Caco-2 (cell line): ENCODE measurements around the gene RBM18. TPM values are rescaled to one million over a fixed set of nuclear protein-coding genes. Genes with fewer than 3 reads are reported as not detected.

ENCODE experiments used
- BruUV-seq: library from RNA; stranded (reverse); fragments of 400-500 nt; replicated peaks from 2 replicates; lab custom pipeline; 2021; lab: Mats Ljungman, UMichigan
- CTCF ChIA-PET: fragments of 300-600 bp; sonication (Branson Sonifier 250); formaldehyde crosslinking; loops from one replicate; lab custom pipeline; 2022; ENCODE audit warnings: antibody characterized with exemption; lab: Charles Lee
- POLR2A ChIA-PET: fragments of 300-600 bp; sonication (Branson Sonifier 250); formaldehyde crosslinking; loops from one replicate; lab custom pipeline; 2022; ENCODE audit warnings: antibody characterized with exemption; lab: Charles Lee
- DNase-seq, 2 experiments: peaks; one replicate each; pipeline versions ENCODE4 v3.0.0 to v3.0.0-alpha.2; 2020 to 2022
- H3K27me3 ChIP-seq: replicated peaks from 2 replicates; pipeline ENCODE4 v1.6.0; 2011; ENCODE audit warnings: low read length; ENCODE audit not compliant: control insufficient read depth, insufficient read depth
- H3K36me3 ChIP-seq: 2 replicates; pipeline ENCODE4 v1.5.1; 2011; ENCODE audit warnings: low read length; ENCODE audit not compliant: control insufficient read depth, insufficient read depth
- H3K4me1 ChIP-seq: fragments of 250-450 bp; sonication (Bioruptor Pico); 2 replicates; pipeline ENCODE4 v1.5.1; 2020; ENCODE audit warnings: mild to moderate bottlenecking
- H3K4me3 ChIP-seq: 2 replicates; pipeline ENCODE4 v1.5.1; 2011; ENCODE audit warnings: low read depth, mild to moderate bottlenecking, control low read depth, low read length
- H3K9me3 ChIP-seq: fragments of 250-450 bp; sonication (Bioruptor Pico); 2 replicates; pipeline ENCODE4 v1.5.1; 2020; ENCODE audit warnings: mild to moderate bottlenecking, moderate library complexity
- H3K27ac Mint-ChIP-seq: one replicate; pipeline ENCODE4 v1.8.0; 2022; ENCODE audit warnings: mixed read lengths; ENCODE audit not compliant: unreplicated experiment
- H3K27me3 Mint-ChIP-seq: one replicate; pipeline ENCODE4 v1.8.0; 2022; ENCODE audit warnings: mixed read lengths; ENCODE audit not compliant: insufficient read depth, unreplicated experiment
- H3K36me3 Mint-ChIP-seq: one replicate; pipeline ENCODE4 v1.8.0; 2022; ENCODE audit warnings: mild to moderate bottlenecking, mixed read lengths; ENCODE audit not compliant: insufficient read depth, unreplicated experiment
- H3K4me1 Mint-ChIP-seq: one replicate; pipeline ENCODE4 v1.8.0; 2022; ENCODE audit warnings: low read depth, mixed read lengths; ENCODE audit not compliant: unreplicated experiment
- H3K4me3 Mint-ChIP-seq: one replicate; pipeline ENCODE4 v1.8.0; 2022; ENCODE audit warnings: mild to moderate bottlenecking, moderate library complexity, mixed read lengths; ENCODE audit not compliant: unreplicated experiment
- H3K9me3 Mint-ChIP-seq: one replicate; pipeline ENCODE4 v1.8.0; 2022; ENCODE audit warnings: mixed read lengths; ENCODE audit not compliant: unreplicated experiment
- CTCF ChIP-seq, 2 experiments: fragments of 200-600 bp in 1 of 2; IDR thresholded peaks; 1 replicate in 1 of 2; 2 replicates in 1 of 2; pipeline versions ENCODE4 v1.5.1 to v1.8.0; 2011 to 2022; ENCODE audit warnings: antibody characterized with exemption in 1 of 2, control low read depth in 1 of 2, inconsistent platforms in 1 of 2, low read depth in 1 of 2, low read length in 1 of 2, mild to moderate bottlenecking in 1 of 2, moderate library complexity in 1 of 2; ENCODE audit not compliant: insufficient read depth in 1 of 2, severe bottlenecking in 1 of 2, unreplicated experiment in 1 of 2
- intact Hi-C: fragments of 100-400 bp; cut with micrococcal nuclease; formaldehyde crosslinking; loops from one replicate; pipeline ENCODE4 v1.10.0; 2022; ENCODE audit not compliant: unreplicated experiment
- total RNA-seq: library from RNA; stranded (reverse); gene quantifications from 2 replicates; pipeline ENCODE4 v1.2.3, GENCODE V29; 2022

The RBM18 gene
- total RNA-seq, 1 experiment from 2014 or later = 20.6 TPM

GRCh38 chr9:122225312-122226141 is 39.1 kb downstream of the RBM18 start:
- intact Hi-C loops = no loop called here
- ChIA-PET CTCF (no interaction called here), POLR2A (no interaction called here)
- Histone ChIP-seq H3K4me3 (no peak overlapping the region), H3K27me3 (peaks cover 1% of the 10 kb centered on the region; the same call in 1 of the 2 replicates), H3K9me3 (no peaks in the 10 kb centered on the region), H3K36me3 (no peaks in the 10 kb centered on the region), H3K4me1 (no peaks in the 10 kb centered on the region)
- no peak for DNase-seq
- Mint-ChIP-seq H3K4me3 (no peak overlapping the region), H3K27me3 (peaks cover 5% of the 10 kb centered on the region), H3K36me3 (no peaks in the 10 kb centered on the region), H3K9me3 (no peaks in the 10 kb centered on the region), H3K4me1 (no peaks in the 10 kb centered on the region), H3K27ac (no peak overlapping the region)
- no TSS peak for BruUV-seq
- no peak for TF ChIP-seq CTCF (IDR thresholded peaks at IDR 0.05; ENCODE audit: insufficient read depth in 1 of 2, low read depth in 1 of 2, low read length in 1 of 2, severe bottlenecking in 1 of 2, unreplicated experiment in 1 of 2)

GRCh38 chr9:122223435-122223834 is 41.2 kb downstream of the RBM18 start:
- no peaks in the 10 kb centered on the region for H3K4me1 Mint-ChIP-seq
- Histone ChIP-seq H3K27me3 (no peaks in the 10 kb centered on the region), H3K36me3 (no peaks in the 10 kb centered on the region), H3K4me1 (no peaks in the 10 kb centered on the region), H3K4me3 (no peak overlapping the region), H3K9me3 (no peaks in the 10 kb centered on the region)
- intact Hi-C loops = no loop called here
- no TSS peak for BruUV-seq
- H3K27ac Mint-ChIP-seq = no peak overlapping the region
- no peak for TF ChIP-seq CTCF (IDR thresholded peaks at IDR 0.05; ENCODE audit: insufficient read depth in 1 of 2, low read depth in 1 of 2, low read length in 1 of 2, severe bottlenecking in 1 of 2, unreplicated experiment in 1 of 2)
- CTCF ChIA-PET = interaction anchor here (1.1 kb wide), 1 partner anchor 127 kb away, joined by 3 read pairs; no protein-coding TSS in a partner anchor
- H3K36me3 Mint-ChIP-seq = no peaks in the 10 kb centered on the region
- no peaks in the 10 kb centered on the region for H3K9me3 Mint-ChIP-seq
- no peak for DNase-seq
- POLR2A ChIA-PET = no interaction called here
- peaks cover 5% of the 10 kb centered on the region for H3K27me3 Mint-ChIP-seq
- no peak overlapping the region for H3K4me3 Mint-ChIP-seq

GRCh38 chr9:122222791-122223190 is 41.8 kb downstream of the RBM18 start:
- no peaks in the 10 kb centered on the region for H3K27me3 ChIP-seq
- no peaks in the 10 kb centered on the region for H3K36me3 Mint-ChIP-seq
- no peaks in the 10 kb centered on the region for H3K4me1 Mint-ChIP-seq

More at GRCh38 chr9:122222791-122223190, 41.8 kb downstream of the RBM18 start:
- ChIA-PET POLR2A (no interaction called here), CTCF (interaction anchor here (0.5 to 1.1 kb wide), 2 partner anchors 70 to 128 kb away, joined by 3 read pairs; no protein-coding TSS in a partner anchor)
- Histone ChIP-seq H3K9me3 (no peaks in the 10 kb centered on the region), H3K4me1 (no peaks in the 10 kb centered on the region), H3K4me3 (no peak overlapping the region), H3K36me3 (no peaks in the 10 kb centered on the region)
- TF ChIP-seq CTCF (IDR thresholded peaks at IDR 0.05; ENCODE audit: insufficient read depth in 1 of 2, low read depth in 1 of 2, low read length in 1 of 2, severe bottlenecking in 1 of 2, unreplicated experiment in 1 of 2) = no peak
- no TSS peak for BruUV-seq
- no peak overlapping the region for H3K27ac Mint-ChIP-seq
- no peak overlapping the region for H3K4me3 Mint-ChIP-seq
- H3K27me3 Mint-ChIP-seq = peaks cover 5% of the 10 kb centered on the region
- H3K9me3 Mint-ChIP-seq = no peaks in the 10 kb centered on the region
- intact Hi-C loops = no loop called here
- DNase-seq = no peak
